GM21528 (cell line): Measurements from ENCODE around the gene CCDC85B.

Experiments
- ATAC-seq: cut with Tn5 transposase; IDR thresholded peaks from one replicate; pipeline ENCODE4 v1.9.1; 2021; ENCODE audit warnings: mild to moderate bottlenecking, moderate library complexity; ENCODE audit not compliant: unreplicated experiment, low FRiP score

Gene CCDC85B

GRCh38 chr11:65921876-65922275 is 31.4 kb downstream of the CCDC85B start:
- no peak for ATAC-seq

GRCh38 chr11:65922565-65922964 is 32.1 kb downstream of the CCDC85B start:
- no peak for ATAC-seq

- no peak for ATAC-seq
Measured at GRCh38 chr11:65925397-65925796, 34.9 kb downstream of the CCDC85B start.

GRCh38 chr11:65927904-65928397 is 37.5 kb downstream of the CCDC85B start:
- ATAC-seq: no peak

GRCh38 chr11:65928667-65929066 is 38.2 kb downstream of the CCDC85B start:
- no peak for ATAC-seq

GRCh38 chr11:65931773-65932557 is 41.5 kb downstream of the CCDC85B start:
- no peak for ATAC-seq

- no peak for ATAC-seq
Measured at GRCh38 chr11:65932558-65932919, 42.1 kb downstream of the CCDC85B start.

- no peak for ATAC-seq
Measured at GRCh38 chr11:65934014-65934413, 43.5 kb downstream of the CCDC85B start.

- ATAC-seq: no peak
Measured at GRCh38 chr11:65937766-65938165, 47.3 kb downstream of the CCDC85B start.
